ENCODE results near the gene TMEM107.

GRCh38 chr17:8164815-8165131 is 11.4 kb downstream of the TMEM107 start:
- TF ChIP-seq EP300 (IDR thresholded peaks at IDR 0.05), result no peak
- TF ChIP-seq CTCF (IDR thresholded peaks at IDR 0.05), result no peak
- no peak for TF ChIP-seq POLR2A (IDR thresholded peaks at IDR 0.05)
